ENCODE measurements around the gene CREBZF.

The CREBZF gene

GRCh38 chr11:85697747-85698146 is 32.8 kb upstream of the CREBZF start:
- Histone ChIP-seq H3K4me2 (no peak overlapping the region), H3K9me3 (replicated peaks in 1 of 11) (peaks cover 0 to 7% (median 0%) of the 10 kb centered on the region in 11 experiments; a peak in 1 of 22 replicates), H3K27ac (no peak overlapping the region), H3K4me1 (peaks cover 0 to 15% (median 8%) of the 10 kb centered on the region in 10 experiments; a peak in 12 of 20 replicates), H3K36me3 (no peaks in the 10 kb centered on the region), H4K20me1 (no peaks in the 10 kb centered on the region), H3K4me3 (no peak overlapping the region), H3K27me3 (no peaks in the 10 kb centered on the region), H3K9ac (no peak overlapping the region)
- TF ChIP-seq Cebpa-rat (IDR thresholded peaks at IDR 0.05), result no peak

DNA sequence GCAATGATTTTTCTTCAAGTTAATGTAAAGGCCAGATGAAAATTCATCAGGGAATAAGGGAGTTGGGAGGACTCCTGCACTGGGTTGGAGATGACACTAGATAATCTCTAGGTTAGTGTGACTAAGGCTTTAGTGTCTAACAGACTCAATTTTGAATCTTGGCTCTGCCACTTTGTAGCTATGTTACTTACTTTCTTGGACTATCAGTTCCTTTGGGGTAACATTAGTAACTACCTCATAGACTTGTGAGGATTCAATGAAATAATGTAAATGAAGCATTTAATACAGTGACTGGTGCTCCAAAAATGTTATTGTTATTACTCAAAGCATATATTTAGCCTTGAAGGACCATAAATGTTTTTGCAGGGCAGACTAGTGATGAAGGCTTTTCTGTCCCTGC is 30.6 kb upstream of the CREBZF start:
- TF ChIP-seq Cebpa-rat (IDR thresholded peaks at IDR 0.05), result no peak
- H3K27ac ChIP-seq, result no peak overlapping the region

GRCh38 chr11:85694385-85694980 is 29.6 kb upstream of the CREBZF start:
- no peaks in the 10 kb centered on the region for H3K9me3 ChIP-seq (replicated peaks in 1 of 11)
- H3K4me2 ChIP-seq, result no peak overlapping the region
- H3K4me3 ChIP-seq, result no peak overlapping the region
- no peaks in the 10 kb centered on the region for H4K20me1 ChIP-seq
- peaks cover 0 to 2% (median under 1%) of the 10 kb centered on the region in 10 experiments; a peak in 8 of 20 replicates for H3K4me1 ChIP-seq
- no peak for TF ChIP-seq Cebpa-rat (IDR thresholded peaks at IDR 0.05)
- no peaks in the 10 kb centered on the region for H3K36me3 ChIP-seq
- H3K27ac ChIP-seq, result no peak overlapping the region
- H3K27me3 ChIP-seq, result no peaks in the 10 kb centered on the region
- no peak overlapping the region for H3K9ac ChIP-seq

More for the DNA sequence above, 30.6 kb upstream of the CREBZF start:
- Histone ChIP-seq H4K20me1 (no peaks in the 10 kb centered on the region), H3K4me1 (peaks cover 0 to 13% (median 8%) of the 10 kb centered on the region in 10 experiments; a peak in 12 of 20 replicates), H3K9ac (no peak overlapping the region), H3K4me3 (no peak overlapping the region), H3K27me3 (no peaks in the 10 kb centered on the region), H3K4me2 (no peak overlapping the region), H3K9me3 (replicated peaks in 1 of 11) (no peaks in the 10 kb centered on the region), H3K36me3 (no peaks in the 10 kb centered on the region)

GRCh38 chr11:85685820-85686459 is 21.0 kb upstream of the CREBZF start, which contains the start of gene CCDC89:
TSS of gene CCDC89 (minus strand) at chr11:85686195. CDS start at chr11:85686130, 65 bp downstream.
- Histone ChIP-seq H3K9ac (no peak within 1 kb of the TSS), H3K27me3 (peaks cover 15 to 23% (median 20%) of the 10 kb centered on the region in 11 experiments), H3K4me1 (peaks cover 0 to 10% (median 5%) of the 10 kb centered on the region in 10 experiments; a peak in 4 of 20 replicates), H3K9me3 (replicated peaks in 1 of 11) (peaks cover 8 to 13% (median 9%) of the 10 kb centered on the region in 11 experiments), H4K20me1 (0 out of 22 replicates have a peak, but pooled peaks cover 0 to 3% (median 0%) of the 10 kb centered on the region in 11 experiments), H3K27ac (no peak within 1 kb of the TSS), H3K36me3 (no peaks in the 10 kb centered on the region), H3K4me3 (no peak within 1 kb of the TSS), H3K4me2 (peak within 1 kb of the TSS in 6 of 11 experiments; percentile 7 to 45 (median 29); a peak in 9 of 22 replicates)
- no peak for TF ChIP-seq Cebpa-rat (IDR thresholded peaks at IDR 0.05)

GRCh38 chr11:85685125-85685819 is 20.3 kb upstream of the CREBZF start:
- H3K27me3 ChIP-seq, result peaks cover 15 to 23% (median 20%) of the 10 kb centered on the region in 11 experiments
- no peak for TF ChIP-seq Cebpa-rat (IDR thresholded peaks at IDR 0.05)
- H3K4me2 ChIP-seq, result peak overlapping the region in 6 of 11 experiments; percentile 7 to 45 (median 29); a peak in 7 of 22 replicates
- no peaks in the 10 kb centered on the region for H3K36me3 ChIP-seq
- no peak overlapping the region for H3K27ac ChIP-seq
- H3K9ac ChIP-seq, result no peak overlapping the region
- H3K4me3 ChIP-seq, result no peak overlapping the region
- H3K9me3 ChIP-seq (replicated peaks in 1 of 11), result peaks cover 8 to 13% (median 9%) of the 10 kb centered on the region in 11 experiments
- peaks cover 0 to 10% (median 5%) of the 10 kb centered on the region in 10 experiments; a peak in 4 of 20 replicates for H3K4me1 ChIP-seq
- H4K20me1 ChIP-seq, result 0 out of 22 replicates have a peak, but pooled peaks cover 0 to 3% (median 0%) of the 10 kb centered on the region in 11 experiments

DNA sequence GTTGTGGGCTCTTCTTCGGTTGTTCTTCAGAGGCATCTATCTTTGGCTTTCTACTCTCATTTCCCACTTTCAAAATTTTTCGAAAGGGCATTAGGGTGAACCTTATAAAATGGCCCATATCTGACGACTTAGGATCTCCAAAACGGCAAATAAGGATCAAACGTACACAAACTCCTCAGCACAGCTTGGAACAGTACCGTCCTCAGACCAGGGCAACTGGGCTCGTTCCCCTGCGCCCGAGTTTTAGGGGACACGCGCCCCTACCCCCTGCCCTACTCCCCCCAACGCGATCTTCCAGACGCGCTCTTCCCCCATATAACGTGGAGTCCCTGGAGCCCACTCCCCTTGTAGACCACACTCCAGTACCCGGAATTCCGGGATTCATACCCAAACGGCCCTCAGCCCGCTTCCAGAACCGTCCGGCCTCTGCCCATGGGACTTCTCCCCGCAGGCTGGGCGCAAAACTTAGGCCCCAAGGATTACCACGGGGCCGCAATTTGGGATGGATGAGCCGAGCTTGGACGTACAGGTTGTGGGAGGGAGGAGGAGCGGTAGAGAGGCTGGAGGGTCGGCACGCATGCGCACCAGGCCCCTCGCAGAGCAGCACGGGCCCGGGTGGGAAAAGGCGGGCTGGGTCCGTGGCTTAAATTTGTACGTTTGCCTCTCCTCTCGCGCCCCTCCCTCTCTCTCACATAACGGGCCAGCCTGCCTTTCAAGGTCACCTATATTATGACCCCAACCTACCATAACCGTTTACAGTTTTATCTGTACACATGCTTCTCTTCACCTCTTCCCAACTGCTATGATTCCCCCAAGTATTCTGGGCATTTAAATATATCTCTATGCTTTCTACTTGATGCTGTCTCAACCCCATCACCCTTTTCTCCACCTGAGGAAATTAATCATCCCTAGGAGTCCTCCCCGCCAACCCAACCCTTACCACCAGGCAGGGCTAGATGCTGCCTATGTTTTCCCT is 17.7 kb upstream of the CREBZF start:
- Histone ChIP-seq H3K4me3 (no peak overlapping the region), H3K27me3 (peaks cover 15 to 23% (median 20%) of the 10 kb centered on the region in 11 experiments), H4K20me1 (0 out of 22 replicates have a peak, but pooled peaks cover 0 to 3% (median 0%) of the 10 kb centered on the region in 11 experiments), H3K4me2 (no peak overlapping the region), H3K36me3 (no peaks in the 10 kb centered on the region), H3K4me1 (peaks cover 0 to 10% (median 5%) of the 10 kb centered on the region in 10 experiments; a peak in 4 of 20 replicates), H3K9ac (no peak overlapping the region), H3K9me3 (replicated peaks in 1 of 11) (peaks cover 8 to 13% (median 9%) of the 10 kb centered on the region in 11 experiments), H3K27ac (no peak overlapping the region)
- TF ChIP-seq Cebpa-rat (IDR thresholded peaks at IDR 0.05), result no peak

GRCh38 chr11:85680897-85681296 is 16.0 kb upstream of the CREBZF start:
- H3K4me1 ChIP-seq, result peaks cover 0 to 6% (median 4%) of the 10 kb centered on the region in 10 experiments; a peak in 4 of 20 replicates
- no peak overlapping the region for H3K4me3 ChIP-seq
- peaks cover 15 to 23% (median 20%) of the 10 kb centered on the region in 11 experiments for H3K27me3 ChIP-seq

DNA sequence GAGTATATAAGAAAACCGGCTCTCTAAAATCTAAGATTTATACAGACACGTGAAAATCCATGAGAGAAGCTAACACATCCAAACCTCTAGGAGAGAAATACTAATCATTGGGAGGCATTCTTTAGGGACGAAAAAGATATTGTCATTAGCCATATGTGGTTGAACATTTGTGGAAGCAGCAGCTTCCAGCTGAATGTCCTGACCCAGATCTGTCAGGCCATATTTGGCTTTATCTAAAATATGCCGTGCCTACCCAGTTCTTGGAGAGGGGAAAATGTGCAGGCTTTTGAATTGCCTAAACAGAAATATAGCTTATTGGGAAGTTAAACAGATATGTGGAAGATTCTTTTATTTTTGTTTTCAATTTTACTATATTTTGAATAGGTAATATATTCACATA is 14.6 kb upstream of the CREBZF start:
- no peak for TF ChIP-seq Cebpa-rat (IDR thresholded peaks at IDR 0.05)
- no peaks in the 10 kb centered on the region for H3K4me1 ChIP-seq
- peaks cover 8 to 16% (median 11%) of the 10 kb centered on the region in 11 experiments for H3K9me3 ChIP-seq (replicated peaks in 1 of 11)
- peaks cover 15 to 23% (median 20%) of the 10 kb centered on the region in 11 experiments for H3K27me3 ChIP-seq
- no peaks in the 10 kb centered on the region for H3K36me3 ChIP-seq
- H3K9ac ChIP-seq, result no peak overlapping the region
- no peak overlapping the region for H3K27ac ChIP-seq
- H3K4me3 ChIP-seq, result no peak overlapping the region
- H4K20me1 ChIP-seq, result no peaks in the 10 kb centered on the region
- no peak overlapping the region for H3K4me2 ChIP-seq

More at GRCh38 chr11:85680897-85681296, 16.0 kb upstream of the CREBZF start:
- Histone ChIP-seq H4K20me1 (0 out of 22 replicates have a peak, but pooled peaks cover 0 to 3% (median 0%) of the 10 kb centered on the region in 11 experiments), H3K9me3 (replicated peaks in 1 of 11) (peaks cover 8 to 13% (median 9%) of the 10 kb centered on the region in 11 experiments), H3K9ac (no peak overlapping the region), H3K4me2 (0 out of 22 replicates have a peak overlapping the region, but pooled peaks of 1 of the 11 experiments have one; percentile 16), H3K27ac (no peak overlapping the region), H3K36me3 (no peaks in the 10 kb centered on the region)
- no peak for TF ChIP-seq Cebpa-rat (IDR thresholded peaks at IDR 0.05)

Measured in BLaER1 treated with 17β-estradiol and CSF1 and Interleukin-3, amounts not matched to agents 10 nM and 100 nM (cell line).